ENCODE results near the gene ARHGAP24.

Gene ARHGAP24

DNA sequence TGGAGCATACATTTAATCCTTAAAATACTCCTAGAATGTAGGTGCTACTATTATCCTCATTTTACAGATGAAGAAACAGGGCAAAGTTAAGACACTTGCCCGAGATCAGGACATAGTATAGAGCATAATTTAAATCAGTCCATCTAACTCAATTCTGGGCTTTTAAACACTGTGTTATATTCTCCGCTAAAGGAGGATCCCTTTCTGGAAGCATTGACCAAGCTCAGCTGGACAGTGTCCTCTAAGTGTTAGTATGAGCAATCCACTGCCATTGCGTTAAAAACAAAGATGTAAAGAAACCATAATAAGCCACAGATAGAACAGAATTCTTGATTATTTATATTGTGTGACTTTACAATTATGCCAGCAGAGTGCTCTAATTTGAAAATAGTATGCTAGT, 207.0 kb downstream of the ARHGAP24 start:
- H3K4me3 ChIP-seq (ENCODE audit: low read length) = no peak overlapping the region
- no peaks in the 10 kb centered on the region for H3K36me3 ChIP-seq (ENCODE audit: control insufficient read depth, insufficient read depth, low read length)
- H3K9ac ChIP-seq (ENCODE audit: low read length) = no peak overlapping the region
- H3K27ac ChIP-seq (ENCODE audit: low read depth, low read length) = no peak overlapping the region
- no peaks in the 10 kb centered on the region for H3K27me3 ChIP-seq (ENCODE audit: control insufficient read depth, insufficient read depth, low read length)
- no peaks in the 10 kb centered on the region for H3K4me1 ChIP-seq (ENCODE audit: control insufficient read depth, insufficient read depth, low read length)

- Histone ChIP-seq H3K9ac (ENCODE audit: low read length) (no peak overlapping the region), H3K36me3 (ENCODE audit: control insufficient read depth, insufficient read depth, low read length) (no peaks in the 10 kb centered on the region), H3K27me3 (ENCODE audit: control insufficient read depth, insufficient read depth, low read length) (no peaks in the 10 kb centered on the region), H3K4me1 (ENCODE audit: control insufficient read depth, insufficient read depth, low read length) (no peaks in the 10 kb centered on the region), H3K27ac (ENCODE audit: low read depth, low read length) (no peak overlapping the region), H3K4me3 (ENCODE audit: low read length) (no peak overlapping the region)
These were observed 207.4 kb downstream of the ARHGAP24 start for GRCh38 chr4:85682391-85682790.

DNA sequence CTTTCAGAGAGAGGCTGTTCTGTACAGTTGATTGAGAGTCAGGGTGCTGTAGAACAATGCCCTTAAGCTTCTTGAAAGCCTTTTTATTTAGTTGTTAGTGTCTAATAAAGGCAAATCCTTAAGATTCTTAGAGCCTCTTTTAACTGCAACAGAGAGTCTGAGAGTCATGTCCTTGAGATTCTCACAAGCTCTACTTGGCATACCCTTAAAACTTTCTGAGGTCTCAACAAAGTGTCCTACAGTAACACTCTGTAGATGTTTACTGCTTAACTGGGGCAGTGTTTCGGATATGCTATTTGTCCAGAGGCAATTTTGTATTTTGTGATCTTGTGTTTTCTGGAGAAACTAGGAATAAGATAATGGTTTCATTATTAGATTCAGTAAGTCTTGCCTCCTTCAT, 209.7 kb downstream of the ARHGAP24 start:
- H3K9ac ChIP-seq (ENCODE audit: low read length) = no peak overlapping the region
- H3K27me3 ChIP-seq (ENCODE audit: control insufficient read depth, insufficient read depth, low read length) = no peaks in the 10 kb centered on the region
- no peaks in the 10 kb centered on the region for H3K4me1 ChIP-seq (ENCODE audit: control insufficient read depth, insufficient read depth, low read length)
- H3K36me3 ChIP-seq (ENCODE audit: control insufficient read depth, insufficient read depth, low read length) = no peaks in the 10 kb centered on the region
- no peak overlapping the region for H3K4me3 ChIP-seq (ENCODE audit: low read length)
- H3K27ac ChIP-seq (ENCODE audit: low read depth, low read length) = no peak overlapping the region

- no peaks in the 10 kb centered on the region for H3K27me3 ChIP-seq (ENCODE audit: control insufficient read depth, insufficient read depth, low read length)
These were observed 211.4 kb downstream of the ARHGAP24 start for GRCh38 chr4:85686398-85686797.

GRCh38 chr4:85688055-85688740, 213.2 kb downstream of the ARHGAP24 start:
- no peaks in the 10 kb centered on the region for H3K4me1 ChIP-seq (ENCODE audit: control insufficient read depth, insufficient read depth, low read length)
- no peak overlapping the region for H3K9ac ChIP-seq (ENCODE audit: low read length)
- H3K27ac ChIP-seq (ENCODE audit: low read depth, low read length) = no peak overlapping the region
- no peaks in the 10 kb centered on the region for H3K36me3 ChIP-seq (ENCODE audit: control insufficient read depth, insufficient read depth, low read length)
- H3K4me3 ChIP-seq (ENCODE audit: low read length) = no peak overlapping the region
- no peaks in the 10 kb centered on the region for H3K27me3 ChIP-seq (ENCODE audit: control insufficient read depth, insufficient read depth, low read length)

More at GRCh38 chr4:85686398-85686797, 211.4 kb downstream of the ARHGAP24 start:
- no peak overlapping the region for H3K4me3 ChIP-seq (ENCODE audit: low read length)
- H3K4me1 ChIP-seq (ENCODE audit: control insufficient read depth, insufficient read depth, low read length) = no peaks in the 10 kb centered on the region
- H3K9ac ChIP-seq (ENCODE audit: low read length) = no peak overlapping the region
- no peaks in the 10 kb centered on the region for H3K36me3 ChIP-seq (ENCODE audit: control insufficient read depth, insufficient read depth, low read length)
- no peak overlapping the region for H3K27ac ChIP-seq (ENCODE audit: low read depth, low read length)

- H3K9ac ChIP-seq (ENCODE audit: low read length) = no peak overlapping the region
- no peak overlapping the region for H3K27ac ChIP-seq (ENCODE audit: low read depth, low read length)
- H3K27me3 ChIP-seq (ENCODE audit: control insufficient read depth, insufficient read depth, low read length) = no peaks in the 10 kb centered on the region
- no peaks in the 10 kb centered on the region for H3K4me1 ChIP-seq (ENCODE audit: control insufficient read depth, insufficient read depth, low read length)
- H3K36me3 ChIP-seq (ENCODE audit: control insufficient read depth, insufficient read depth, low read length) = no peaks in the 10 kb centered on the region
- no peak overlapping the region for H3K4me3 ChIP-seq (ENCODE audit: low read length)
These were observed 221.7 kb downstream of the ARHGAP24 start for GRCh38 chr4:85696661-85697060.

- Histone ChIP-seq H3K9ac (ENCODE audit: low read length) (no peak overlapping the region), H3K27ac (ENCODE audit: low read depth, low read length) (no peak overlapping the region), H3K4me3 (ENCODE audit: low read length) (no peak overlapping the region), H3K27me3 (ENCODE audit: control insufficient read depth, insufficient read depth, low read length) (no peaks in the 10 kb centered on the region), H3K4me1 (ENCODE audit: control insufficient read depth, insufficient read depth, low read length) (no peaks in the 10 kb centered on the region), H3K36me3 (ENCODE audit: control insufficient read depth, insufficient read depth, low read length) (no peaks in the 10 kb centered on the region)
These were observed 222.9 kb downstream of the ARHGAP24 start for GRCh38 chr4:85697854-85698253.

DNA sequence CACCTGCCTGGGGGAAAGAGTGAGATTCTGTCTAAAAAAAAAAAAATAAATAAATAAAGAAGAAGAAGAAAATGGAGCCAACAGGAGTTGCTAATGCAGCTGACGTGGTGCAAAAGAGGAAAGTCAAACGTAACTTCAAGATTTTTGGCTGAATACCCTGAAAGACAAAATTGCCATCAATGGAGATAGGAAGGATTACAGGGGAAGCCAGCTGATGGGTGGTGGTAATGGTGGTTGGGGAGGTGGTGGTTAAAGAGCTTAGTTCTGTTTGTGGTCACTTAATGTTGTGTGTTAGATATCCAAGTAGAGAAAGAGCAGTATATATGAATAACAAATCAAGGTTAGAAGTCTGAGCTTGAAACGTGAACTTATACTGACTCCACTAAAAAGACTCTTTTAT, 225.4 kb downstream of the ARHGAP24 start:
- H3K9ac ChIP-seq (ENCODE audit: low read length) = no peak overlapping the region
- no peaks in the 10 kb centered on the region for H3K36me3 ChIP-seq (ENCODE audit: control insufficient read depth, insufficient read depth, low read length)
- no peak overlapping the region for H3K27ac ChIP-seq (ENCODE audit: low read depth, low read length)
- no peaks in the 10 kb centered on the region for H3K27me3 ChIP-seq (ENCODE audit: control insufficient read depth, insufficient read depth, low read length)
- H3K4me1 ChIP-seq (ENCODE audit: control insufficient read depth, insufficient read depth, low read length) = no peaks in the 10 kb centered on the region
- no peak overlapping the region for H3K4me3 ChIP-seq (ENCODE audit: low read length)

DNA sequence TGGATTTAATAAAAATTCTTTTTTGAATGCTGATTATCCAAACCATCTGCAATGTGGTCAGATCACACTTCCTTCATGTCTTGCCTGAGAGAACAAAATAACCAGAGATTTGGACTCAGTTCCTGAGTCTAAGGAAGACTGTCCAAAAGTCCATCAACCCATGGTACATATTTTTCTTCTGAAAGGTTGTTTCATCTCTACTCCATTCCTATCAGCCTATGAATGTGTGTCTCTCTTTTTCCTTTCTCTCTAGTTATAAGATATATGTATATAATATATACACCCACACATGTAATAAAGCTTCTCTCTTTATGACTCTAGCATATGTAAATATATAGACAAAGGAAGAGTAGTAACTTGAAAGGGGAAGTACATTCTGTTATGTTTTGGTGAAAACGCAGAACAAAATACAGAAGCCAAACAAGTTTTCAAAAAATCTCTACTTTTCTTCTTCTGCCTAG, 226.9 kb downstream of the ARHGAP24 start:
- no peaks in the 10 kb centered on the region for H3K36me3 ChIP-seq (ENCODE audit: control insufficient read depth, insufficient read depth, low read length)
- no peak overlapping the region for H3K27ac ChIP-seq (ENCODE audit: low read depth, low read length)
- H3K27me3 ChIP-seq (ENCODE audit: control insufficient read depth, insufficient read depth, low read length) = no peaks in the 10 kb centered on the region
- H3K4me1 ChIP-seq (ENCODE audit: control insufficient read depth, insufficient read depth, low read length) = no peaks in the 10 kb centered on the region
- no peak overlapping the region for H3K9ac ChIP-seq (ENCODE audit: low read length)
- no peak overlapping the region for H3K4me3 ChIP-seq (ENCODE audit: low read length)

- Histone ChIP-seq H3K9ac (ENCODE audit: low read length) (no peak overlapping the region), H3K4me1 (ENCODE audit: control insufficient read depth, insufficient read depth, low read length) (no peaks in the 10 kb centered on the region), H3K27me3 (ENCODE audit: control insufficient read depth, insufficient read depth, low read length) (no peaks in the 10 kb centered on the region), H3K27ac (ENCODE audit: low read depth, low read length) (no peak overlapping the region), H3K4me3 (ENCODE audit: low read length) (no peak overlapping the region), H3K36me3 (ENCODE audit: control insufficient read depth, insufficient read depth, low read length) (no peaks in the 10 kb centered on the region)
These were observed 228.1 kb downstream of the ARHGAP24 start for GRCh38 chr4:85703096-85703495.

GRCh38 chr4:85707611-85708010, 232.7 kb downstream of the ARHGAP24 start:
- no peak overlapping the region for H3K27ac ChIP-seq (ENCODE audit: low read depth, low read length)
- no peak overlapping the region for H3K4me3 ChIP-seq (ENCODE audit: low read length)
- no peaks in the 10 kb centered on the region for H3K4me1 ChIP-seq (ENCODE audit: control insufficient read depth, insufficient read depth, low read length)
- H3K27me3 ChIP-seq (ENCODE audit: control insufficient read depth, insufficient read depth, low read length) = no peaks in the 10 kb centered on the region
- no peaks in the 10 kb centered on the region for H3K36me3 ChIP-seq (ENCODE audit: control insufficient read depth, insufficient read depth, low read length)
- H3K9ac ChIP-seq (ENCODE audit: low read length) = no peak overlapping the region

DNA sequence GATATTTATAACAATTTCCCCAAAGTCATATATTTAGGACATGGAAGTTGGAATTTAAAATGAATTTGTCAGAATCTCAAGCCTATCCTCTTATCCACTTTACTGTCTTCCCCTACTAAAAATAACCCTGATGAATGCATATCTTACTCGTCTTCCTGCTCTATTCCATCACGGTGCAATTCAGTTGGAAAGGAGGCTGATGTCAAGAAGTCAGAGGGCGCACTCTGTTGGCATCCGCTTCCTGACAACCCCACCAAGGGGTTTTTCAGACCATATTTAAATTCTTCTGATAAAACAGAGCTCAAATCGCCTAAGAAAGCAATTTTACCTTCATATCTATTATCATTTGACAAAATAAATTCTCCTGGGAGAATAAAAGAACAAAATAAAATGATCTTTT, 233.5 kb downstream of the ARHGAP24 start:
- Histone ChIP-seq H3K4me3 (ENCODE audit: low read length) (no peak overlapping the region), H3K4me1 (ENCODE audit: control insufficient read depth, insufficient read depth, low read length) (no peaks in the 10 kb centered on the region), H3K9ac (ENCODE audit: low read length) (no peak overlapping the region), H3K36me3 (ENCODE audit: control insufficient read depth, insufficient read depth, low read length) (no peaks in the 10 kb centered on the region), H3K27me3 (ENCODE audit: control insufficient read depth, insufficient read depth, low read length) (no peaks in the 10 kb centered on the region), H3K27ac (ENCODE audit: low read depth, low read length) (no peak overlapping the region)

DNA sequence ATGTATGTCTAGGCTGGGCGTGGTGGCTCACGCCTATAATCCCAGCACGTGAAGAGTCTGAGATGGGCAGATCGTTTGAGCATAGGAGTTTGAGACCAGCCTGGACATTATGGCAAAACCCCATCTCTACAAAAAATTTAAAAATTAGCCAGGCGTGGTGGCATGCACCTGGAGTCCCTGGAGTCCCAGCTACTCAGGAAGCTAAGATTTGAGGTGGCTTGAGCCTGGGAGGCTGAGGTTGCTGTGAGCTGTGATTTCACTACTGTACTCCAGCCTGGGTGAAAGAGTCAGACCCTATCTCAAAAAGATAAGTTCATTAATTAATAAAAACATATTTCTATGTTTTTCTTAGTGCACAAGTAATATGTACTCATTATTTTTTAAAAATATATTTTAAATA, 238.1 kb downstream of the ARHGAP24 start:
- Histone ChIP-seq H3K4me1 (ENCODE audit: control insufficient read depth, insufficient read depth, low read length) (no peaks in the 10 kb centered on the region), H3K9ac (ENCODE audit: low read length) (no peak overlapping the region), H3K27me3 (ENCODE audit: control insufficient read depth, insufficient read depth, low read length) (no peaks in the 10 kb centered on the region), H3K36me3 (ENCODE audit: control insufficient read depth, insufficient read depth, low read length) (no peaks in the 10 kb centered on the region), H3K27ac (ENCODE audit: low read depth, low read length) (no peak overlapping the region), H3K4me3 (ENCODE audit: low read length) (no peak overlapping the region)

All from rectal smooth muscle tissue (tissue), 1 donor.